PC-9 (cell line): ENCODE data around the gene NFASC.

Source experiments
- CTCF ChIP-seq: fragments of 200-600 bp; sonication (generic); conservative IDR thresholded peaks from 2 replicates; pipeline ENCODE4 v1.6.1; 2017; ENCODE audit warnings: mixed run types, antibody characterized with exemption, mild to moderate bottlenecking, moderate library complexity
- EZH2 ChIP-seq: fragments of 200-600 bp; sonication (generic); IDR thresholded peaks from 2 replicates; pipeline ENCODE4 v1.8.0; 2017; ENCODE audit warnings: antibody characterized with exemption, low read depth

GRCh38 chr1:205065666-205066065, 195.0 kb downstream of the NFASC start:
- TF ChIP-seq CTCF (no peak), EZH2 (no peak)
